ENCODE measurements around the gene NDOR1. TPM values are rescaled to one million over a fixed set of nuclear protein-coding genes. Genes with fewer than 3 reads are reported as not detected.
A peak's percentile ranks its signal among the peaks of the same experiment; 100 is the strongest.

NDOR1 gene
- total RNA-seq, 2 experiments from 2014 or later = 27.0 to 27.8 TPM

DNA sequence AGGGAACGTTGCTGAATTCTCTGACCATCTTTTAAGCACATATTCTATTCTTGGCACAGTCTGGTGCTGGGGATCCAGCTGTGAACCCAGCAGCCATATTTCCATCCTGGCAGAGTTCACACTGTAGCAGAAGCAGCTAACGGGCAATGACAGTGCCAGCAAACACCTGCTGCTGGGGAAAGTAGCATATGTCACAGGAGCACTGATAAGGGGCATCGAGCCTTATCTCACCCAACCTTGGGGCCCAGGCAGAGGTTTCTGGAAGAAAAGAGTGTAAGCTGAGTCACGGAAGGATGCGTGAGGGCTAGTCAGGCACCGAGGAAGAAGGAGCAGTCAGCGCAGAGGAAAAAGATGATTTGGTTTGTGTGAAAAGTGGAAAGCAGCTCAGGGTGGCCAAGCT is 1.1 kb downstream of the NDOR1 start:
- no peak for ATAC-seq
- H3K27ac Mint-ChIP-seq = peak overlapping the region; percentile 84
- H3K27me3 Mint-ChIP-seq = no peaks in the 10 kb centered on the region
- CTCF ChIA-PET = interaction anchor here (1.2 to 1.9 kb wide), 3 partner anchors 10 to 30 kb away, joined by 3 to 8 read pairs (median 4); a partner anchor contains a TSS
- peaks cover 20% of the 10 kb centered on the region for H3K36me3 Mint-ChIP-seq (ENCODE audit: low read depth)
- no peaks in the 10 kb centered on the region for H3K9me3 Mint-ChIP-seq (ENCODE audit: low read depth)
- POLR2A ChIA-PET = interaction anchor here (0.6 kb wide), 1 partner anchor 804 kb away, joined by 3 read pairs; no protein-coding TSS in a partner anchor
- DNase-seq = no peak
- intact Hi-C loops (cut with DNase I, micrococcal nuclease) = no loop called here
- peaks cover 35% of the 10 kb centered on the region for H3K4me1 Mint-ChIP-seq
- H3K4me3 Mint-ChIP-seq = peak overlapping the region; percentile 93

DNA sequence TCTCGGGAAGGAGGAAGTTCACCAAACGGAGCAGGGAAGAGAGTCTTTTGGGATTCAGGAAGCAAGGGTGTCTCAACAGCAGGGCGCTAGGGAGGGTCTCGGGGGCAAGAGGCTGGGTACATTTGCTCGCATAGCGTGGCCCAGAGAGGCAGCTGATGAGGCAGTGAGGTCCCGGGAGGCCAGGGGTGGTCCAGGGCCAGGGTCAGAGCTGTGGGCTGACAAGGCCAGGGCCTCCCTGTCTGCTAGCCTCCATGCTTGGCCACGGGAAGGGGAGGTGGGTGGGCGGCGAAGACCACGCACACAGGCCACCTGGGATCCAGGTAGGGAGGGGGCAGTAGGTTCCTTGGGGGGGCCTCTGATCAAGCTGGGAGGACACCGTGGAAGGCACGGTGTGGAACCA is 6.0 kb downstream of the NDOR1 start:
- ATAC-seq (no peak), DNase-seq (no peak)
- Mint-ChIP-seq H3K9me3 (ENCODE audit: low read depth) (no peaks in the 10 kb centered on the region), H3K4me3 (no peak overlapping the region), H3K4me1 (peaks cover 11% of the 10 kb centered on the region), H3K27me3 (no peaks in the 10 kb centered on the region), H3K36me3 (ENCODE audit: low read depth) (peaks cover 20% of the 10 kb centered on the region), H3K27ac (no peak overlapping the region)
- ChIA-PET CTCF (interaction anchor here (1.0 to 1.7 kb wide), 2 partner anchors 11 to 22 kb away, joined by 3 to 4 read pairs; partner anchors contain the start of gene TPRN), POLR2A (no interaction called here)
- intact Hi-C loops (cut with DNase I, micrococcal nuclease) = no loop called here

DNA sequence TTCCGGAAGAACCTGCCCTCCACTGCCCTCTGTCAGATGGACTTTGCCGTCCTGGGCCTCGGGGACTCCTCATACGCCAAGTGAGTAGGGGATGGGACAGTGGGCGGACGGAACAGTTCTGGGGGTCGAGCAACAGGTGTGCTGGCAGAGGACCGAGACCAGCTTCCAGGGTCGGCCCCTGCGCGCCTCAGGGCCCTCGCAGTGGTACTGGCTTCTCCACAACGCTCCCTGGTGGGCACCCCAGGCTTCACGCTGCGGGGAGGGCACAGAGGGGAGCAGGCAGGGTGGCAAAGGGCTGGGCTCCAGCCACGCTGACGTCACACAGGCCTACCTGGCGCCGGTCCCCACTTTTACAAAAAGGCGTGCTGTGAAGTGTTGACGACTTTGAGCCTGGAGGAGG is 7.0 kb downstream of the NDOR1 start:
- intact Hi-C loops (cut with DNase I, micrococcal nuclease) = no loop called here

DNA sequence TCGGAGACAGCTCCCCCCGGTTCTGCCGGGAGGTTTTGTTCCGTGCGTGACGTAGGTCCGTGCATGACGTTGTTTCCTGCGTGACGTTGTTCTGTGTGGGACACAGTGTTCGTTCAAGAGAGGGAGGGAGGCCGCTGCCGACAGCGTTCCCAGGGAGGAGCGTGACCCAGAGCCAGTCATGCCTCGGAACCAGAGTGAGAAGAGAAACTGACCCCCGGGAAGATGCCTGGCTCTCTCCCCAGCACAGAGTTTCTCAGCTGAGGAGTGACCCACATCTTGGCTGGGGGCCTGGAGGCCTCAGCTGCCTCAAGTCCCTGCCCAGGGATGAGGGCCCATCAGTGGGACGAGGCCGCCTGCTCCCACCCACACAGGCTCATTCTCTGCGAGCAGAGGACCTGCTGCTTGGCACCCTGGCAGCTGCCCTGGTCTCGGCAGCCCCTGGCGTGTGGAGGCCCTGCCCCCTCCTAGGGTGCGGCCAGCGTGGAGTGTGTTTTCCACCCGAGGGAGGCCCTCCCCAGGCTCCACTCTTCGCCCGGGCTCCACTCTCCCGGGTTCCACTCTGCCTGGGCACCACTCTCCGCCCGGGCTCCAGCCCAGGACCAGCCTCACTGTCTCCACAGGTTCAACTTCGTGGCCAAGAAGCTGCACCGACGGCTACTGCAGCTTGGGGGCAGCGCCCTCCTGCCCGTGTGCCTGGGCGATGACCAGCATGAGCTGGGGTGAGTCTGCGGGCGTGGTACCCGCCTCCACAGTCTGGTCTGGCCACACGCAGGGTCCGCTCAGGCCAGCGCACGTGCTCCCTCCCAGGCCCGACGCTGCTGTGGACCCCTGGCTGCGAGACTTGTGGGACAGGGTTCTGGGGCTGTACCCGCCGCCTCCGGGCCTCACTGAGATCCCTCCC is 7.9 kb downstream of the NDOR1 start:
- no peaks in the 10 kb centered on the region for H3K4me1 Mint-ChIP-seq
- H3K27me3 Mint-ChIP-seq = no peaks in the 10 kb centered on the region
- H3K4me3 Mint-ChIP-seq = no peak overlapping the region
- H3K9me3 Mint-ChIP-seq (ENCODE audit: low read depth) = no peaks in the 10 kb centered on the region
- H3K36me3 Mint-ChIP-seq (ENCODE audit: low read depth) = peaks cover 10% of the 10 kb centered on the region
- ATAC-seq (no peak), DNase-seq (no peak)
- ChIA-PET POLR2A (no interaction called here), CTCF (no interaction called here)
- H3K27ac Mint-ChIP-seq = no peak overlapping the region
- intact Hi-C loops (cut with DNase I, micrococcal nuclease) = no loop called here

More for the DNA sequence above, 7.0 kb downstream of the NDOR1 start:
- H3K27ac Mint-ChIP-seq = no peak overlapping the region
- DNase-seq (no peak), ATAC-seq (no peak)
- no peaks in the 10 kb centered on the region for H3K9me3 Mint-ChIP-seq (ENCODE audit: low read depth)
- H3K27me3 Mint-ChIP-seq = no peaks in the 10 kb centered on the region
- peaks cover 1% of the 10 kb centered on the region for H3K4me1 Mint-ChIP-seq
- CTCF ChIA-PET = interaction anchor here (1.0 kb wide), 1 partner anchor 23 kb away, joined by 3 read pairs; no protein-coding TSS in a partner anchor
- no peak overlapping the region for H3K4me3 Mint-ChIP-seq
- peaks cover 12% of the 10 kb centered on the region for H3K36me3 Mint-ChIP-seq (ENCODE audit: low read depth)
- POLR2A ChIA-PET = no interaction called here

DNA sequence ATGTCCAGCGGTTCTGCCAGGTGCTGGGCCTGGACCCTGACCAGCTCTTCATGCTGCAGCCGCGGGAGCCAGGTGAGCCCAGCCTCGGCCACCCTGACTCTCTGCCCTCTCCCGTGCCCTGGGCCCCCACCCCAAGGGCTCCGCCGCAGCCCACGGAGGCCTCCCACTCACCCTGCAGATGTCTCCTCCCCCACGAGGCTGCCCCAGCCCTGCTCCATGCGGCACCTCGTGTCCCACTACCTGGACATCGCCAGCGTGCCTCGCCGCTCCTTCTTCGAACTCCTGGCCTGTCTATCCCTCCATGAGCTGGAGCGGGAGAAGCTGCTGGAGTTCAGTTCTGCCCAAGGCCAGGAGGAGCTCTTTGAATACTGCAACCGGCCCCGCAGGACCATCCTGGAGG is 9.1 kb downstream of the NDOR1 start:
- POLR2A ChIA-PET = interaction anchor here (0.8 kb wide), 1 partner anchor 22 kb away, joined by 3 read pairs; no protein-coding TSS in a partner anchor
- intact Hi-C loops (cut with DNase I, micrococcal nuclease) = no loop called here

DNA sequence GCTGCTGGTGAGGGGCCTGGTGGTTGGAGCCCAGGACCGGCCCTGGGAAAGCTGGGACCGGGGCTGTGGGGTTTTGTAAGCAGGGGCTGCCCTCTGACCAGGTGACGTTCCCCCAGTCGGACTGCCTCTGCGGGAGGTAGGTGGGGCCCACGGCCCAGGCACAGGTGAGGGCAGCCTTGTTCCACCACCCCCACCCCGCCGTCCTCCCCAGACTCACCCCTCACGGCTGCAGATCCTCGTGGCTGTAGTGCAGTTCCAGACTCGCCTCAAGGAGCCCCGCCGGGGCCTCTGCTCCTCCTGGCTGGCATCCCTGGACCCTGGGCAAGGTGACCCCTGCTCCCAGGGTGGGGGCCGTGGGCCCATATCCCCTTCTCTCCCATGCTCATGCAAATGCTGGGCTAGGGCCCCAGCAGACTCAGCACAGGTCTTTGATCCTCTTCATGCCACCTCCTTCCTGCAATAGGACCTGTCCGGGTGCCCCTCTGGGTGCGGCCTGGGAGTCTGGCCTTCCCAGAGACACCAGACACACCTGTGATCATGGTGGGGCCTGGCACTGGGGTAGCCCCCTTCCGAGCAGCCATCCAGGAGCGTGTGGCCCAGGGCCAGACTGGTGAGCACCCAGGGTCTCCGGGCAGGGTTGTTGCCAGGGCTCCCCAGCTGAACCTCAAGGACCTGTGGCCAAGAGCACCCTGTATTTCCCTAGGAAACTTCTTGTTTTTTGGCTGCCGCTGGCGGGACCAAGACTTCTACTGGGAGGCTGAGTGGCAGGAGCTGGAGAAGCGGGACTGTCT is 9.9 kb downstream of the NDOR1 start:
- intact Hi-C loops (cut with DNase I, micrococcal nuclease) = no loop called here
- H3K27me3 Mint-ChIP-seq = no peaks in the 10 kb centered on the region
- ATAC-seq (no peak), DNase-seq (no peak)
- peaks cover 4% of the 10 kb centered on the region for H3K36me3 Mint-ChIP-seq (ENCODE audit: low read depth)
- H3K4me3 Mint-ChIP-seq = no peak overlapping the region
- H3K4me1 Mint-ChIP-seq = no peaks in the 10 kb centered on the region
- CTCF ChIA-PET = no interaction called here
- no peaks in the 10 kb centered on the region for H3K9me3 Mint-ChIP-seq (ENCODE audit: low read depth)
- no peak overlapping the region for H3K27ac Mint-ChIP-seq
- POLR2A ChIA-PET = interaction anchor here (0.8 to 1.1 kb wide), 2 partner anchors 21 to 97 kb away, joined by 3 read pairs; no protein-coding TSS in a partner anchor

More for the DNA sequence above, 9.1 kb downstream of the NDOR1 start:
- Mint-ChIP-seq H3K9me3 (ENCODE audit: low read depth) (no peaks in the 10 kb centered on the region), H3K27ac (no peak overlapping the region), H3K36me3 (ENCODE audit: low read depth) (peaks cover 6% of the 10 kb centered on the region), H3K27me3 (no peaks in the 10 kb centered on the region), H3K4me3 (no peak overlapping the region), H3K4me1 (no peaks in the 10 kb centered on the region)
- CTCF ChIA-PET = no interaction called here
- DNase-seq = no peak
- no peak for ATAC-seq

DNA sequence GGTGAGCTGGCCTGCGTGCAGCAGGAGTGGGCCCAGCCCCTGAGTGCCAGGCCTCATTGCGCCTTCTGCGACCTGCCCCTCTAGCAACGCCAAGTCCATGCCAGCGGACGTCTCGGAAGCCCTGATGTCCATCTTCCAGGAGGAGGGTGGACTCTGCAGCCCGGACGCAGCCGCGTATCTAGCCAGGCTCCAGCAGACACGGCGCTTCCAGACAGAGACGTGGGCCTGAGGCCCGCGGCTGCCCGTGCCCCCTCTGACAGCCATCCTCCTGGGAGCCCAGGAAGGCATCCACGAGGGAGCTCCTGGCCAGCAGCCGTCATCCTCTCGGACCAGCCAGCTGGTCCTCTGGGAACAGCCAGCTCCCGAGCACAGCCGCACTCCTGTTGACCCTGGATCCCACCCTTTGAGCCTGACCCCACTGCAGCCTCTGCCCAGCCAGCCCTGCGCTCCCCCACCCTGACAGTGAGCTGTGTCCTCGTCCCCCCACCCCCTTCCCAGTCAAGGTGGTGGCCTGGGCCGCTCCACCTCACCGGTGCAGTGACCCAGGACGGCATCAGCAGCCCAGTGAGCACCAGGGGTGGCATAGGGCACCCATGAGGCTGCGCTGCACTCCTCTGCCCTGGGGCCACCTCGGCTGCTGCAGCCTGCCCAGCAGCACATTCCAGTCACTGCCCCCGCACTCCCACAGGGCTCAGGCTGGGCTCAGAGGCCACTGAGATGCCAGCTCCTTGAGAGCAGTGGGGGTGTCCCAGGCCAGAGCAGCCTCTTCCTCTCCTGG is 10.9 kb downstream of the NDOR1 start:
- DNase-seq (no peak), ATAC-seq (no peak)
- POLR2A ChIA-PET = interaction anchor here (1.1 kb wide), 1 partner anchor 98 kb away, joined by 3 read pairs; no protein-coding TSS in a partner anchor
- CTCF ChIA-PET = interaction anchor here (0.6 to 1.2 kb wide), 3 partner anchors 9 to 27 kb away, joined by 3 to 4 read pairs (median 3); no protein-coding TSS in a partner anchor
- no peak overlapping the region for H3K27ac Mint-ChIP-seq
- H3K27me3 Mint-ChIP-seq = no peaks in the 10 kb centered on the region
- no peaks in the 10 kb centered on the region for H3K9me3 Mint-ChIP-seq (ENCODE audit: low read depth)
- peaks cover 4% of the 10 kb centered on the region for H3K36me3 Mint-ChIP-seq (ENCODE audit: low read depth)
- H3K4me1 Mint-ChIP-seq = no peaks in the 10 kb centered on the region
- no peak overlapping the region for H3K4me3 Mint-ChIP-seq
- intact Hi-C loops (cut with DNase I, micrococcal nuclease) = no loop called here

DNA sequence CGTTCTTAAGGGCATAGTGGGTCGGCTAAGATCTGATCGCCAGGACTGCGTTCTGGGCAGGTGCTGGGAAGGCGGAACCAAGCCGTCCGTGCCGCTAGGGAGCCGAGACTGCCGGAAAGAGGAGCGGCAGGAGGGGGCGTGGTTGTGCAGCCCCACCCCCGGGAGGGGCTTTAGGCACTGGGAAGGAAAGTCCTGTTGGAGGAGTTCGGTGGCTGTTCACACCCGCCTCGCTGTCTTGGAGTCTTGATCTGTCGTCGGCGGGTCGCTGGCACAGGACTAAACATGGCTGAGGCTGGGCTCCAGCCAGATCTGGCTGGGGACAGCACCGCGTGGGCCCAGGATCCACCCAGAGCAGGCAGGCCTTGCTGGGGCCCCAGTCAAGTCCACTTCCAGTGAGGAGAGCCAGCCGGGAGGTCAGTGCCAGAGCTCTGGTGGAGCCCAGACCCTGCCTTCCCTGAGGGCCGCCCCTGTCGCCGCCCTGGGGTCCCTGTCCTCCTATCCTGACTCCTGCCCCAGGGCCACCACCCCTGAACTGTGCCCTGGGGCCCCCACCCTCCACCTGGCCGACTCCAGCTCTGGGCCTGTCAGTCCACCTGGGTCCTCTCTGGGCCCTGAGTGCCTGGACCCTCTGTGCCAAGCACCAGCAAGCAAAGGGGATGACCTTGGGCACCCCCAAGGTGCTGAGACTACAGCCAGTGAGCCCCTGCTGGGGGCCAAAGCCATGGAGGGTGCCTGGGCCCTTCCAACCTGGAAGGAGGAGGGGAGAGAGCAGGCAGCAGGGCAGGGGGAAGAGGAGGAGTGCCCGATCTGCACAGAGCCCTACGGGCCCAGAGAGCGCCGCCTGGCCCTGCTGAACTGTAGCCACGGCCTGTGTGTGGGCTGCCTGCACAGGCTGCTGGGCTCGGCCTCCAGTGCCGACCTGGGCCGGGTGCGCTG is 12.0 kb downstream of the NDOR1 start:
- ChIA-PET POLR2A (no interaction called here), CTCF (interaction anchor here (0.6 to 1.2 kb wide), 2 partner anchors 11 to 12 kb away, joined by 3 to 4 read pairs; no protein-coding TSS in a partner anchor)
- no peak overlapping the region for H3K4me3 Mint-ChIP-seq
- H3K4me1 Mint-ChIP-seq = no peaks in the 10 kb centered on the region
- ATAC-seq (no peak), DNase-seq (no peak)
- H3K27ac Mint-ChIP-seq = no peak overlapping the region
- H3K36me3 Mint-ChIP-seq (ENCODE audit: low read depth) = peaks cover 4% of the 10 kb centered on the region
- H3K9me3 Mint-ChIP-seq (ENCODE audit: low read depth) = no peaks in the 10 kb centered on the region
- intact Hi-C loops (cut with DNase I, micrococcal nuclease) = no loop called here
- H3K27me3 Mint-ChIP-seq = no peaks in the 10 kb centered on the region

DNA sequence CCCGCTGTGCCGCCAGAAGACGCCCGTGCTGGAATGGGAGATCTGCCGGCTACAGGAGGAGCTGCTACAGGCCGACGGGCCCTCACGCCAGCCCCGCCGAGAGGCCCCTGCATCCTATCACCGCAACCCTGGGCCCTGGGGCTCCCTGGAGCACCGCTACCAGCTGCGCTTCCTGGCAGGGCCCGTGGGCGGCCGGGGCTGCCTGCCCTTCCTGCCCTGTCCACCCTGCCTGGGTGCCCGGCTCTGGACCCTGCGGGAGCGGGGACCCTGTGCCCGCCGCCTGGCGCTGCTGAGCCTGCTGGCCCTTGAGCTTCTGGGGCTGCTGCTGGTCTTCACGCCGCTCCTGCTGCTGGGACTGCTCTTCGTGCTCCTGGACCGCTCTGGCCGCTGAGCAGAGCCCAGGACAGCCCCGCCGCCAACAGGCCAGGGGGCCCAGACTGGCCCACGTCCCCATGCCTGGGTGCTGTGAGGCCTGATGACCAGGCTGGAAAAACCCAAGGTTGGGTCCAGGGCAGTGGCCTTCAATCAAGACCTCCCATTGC is 12.8 kb downstream of the NDOR1 start:
- intact Hi-C loops (cut with DNase I, micrococcal nuclease) = no loop called here
- H3K27me3 Mint-ChIP-seq = no peaks in the 10 kb centered on the region
- ATAC-seq (no peak), DNase-seq (no peak)
- no peaks in the 10 kb centered on the region for H3K4me1 Mint-ChIP-seq
- H3K36me3 Mint-ChIP-seq (ENCODE audit: low read depth) = no peaks in the 10 kb centered on the region
- H3K9me3 Mint-ChIP-seq (ENCODE audit: low read depth) = no peaks in the 10 kb centered on the region
- H3K27ac Mint-ChIP-seq = no peak overlapping the region
- ChIA-PET POLR2A (no interaction called here), CTCF (no interaction called here)
- no peak overlapping the region for H3K4me3 Mint-ChIP-seq

DNA sequence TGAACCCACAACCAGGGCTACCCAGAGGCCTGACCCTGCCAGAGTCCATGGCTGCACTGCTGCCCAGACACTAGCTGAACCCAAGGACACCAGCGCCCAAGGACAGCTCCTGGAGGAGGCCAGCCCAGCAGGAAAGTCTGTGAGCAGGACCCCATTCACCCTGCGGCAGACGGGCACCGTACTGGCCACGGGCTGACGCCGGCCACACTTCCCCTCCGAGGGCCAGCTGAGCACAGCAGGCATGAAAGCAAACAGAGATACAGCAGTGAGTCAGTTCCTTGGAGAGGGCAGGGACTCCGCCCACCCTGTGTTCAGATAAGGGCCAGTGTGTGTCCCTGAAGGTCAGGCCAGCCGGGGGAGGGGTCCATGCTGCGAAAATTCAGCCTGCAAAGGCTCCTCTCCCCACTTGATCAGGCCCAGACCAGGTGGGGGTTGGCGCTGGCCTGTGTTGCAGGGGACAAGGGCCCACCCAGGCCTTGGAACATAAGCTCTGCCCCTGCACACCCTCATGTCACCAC is 13.3 kb downstream of the NDOR1 start:
- H3K4me1 Mint-ChIP-seq = no peaks in the 10 kb centered on the region
- H3K27me3 Mint-ChIP-seq = no peaks in the 10 kb centered on the region
- ATAC-seq = no peak
- no peaks in the 10 kb centered on the region for H3K36me3 Mint-ChIP-seq (ENCODE audit: low read depth)
- no peak overlapping the region for H3K4me3 Mint-ChIP-seq
- no peak overlapping the region for H3K27ac Mint-ChIP-seq
- CTCF ChIA-PET = no interaction called here
- no peak for DNase-seq
- POLR2A ChIA-PET = no interaction called here
- intact Hi-C loops (cut with DNase I, micrococcal nuclease) = no loop called here
- H3K9me3 Mint-ChIP-seq (ENCODE audit: low read depth) = no peaks in the 10 kb centered on the region
